ENCODE measurements around the gene SIGLEC1.

DNA sequence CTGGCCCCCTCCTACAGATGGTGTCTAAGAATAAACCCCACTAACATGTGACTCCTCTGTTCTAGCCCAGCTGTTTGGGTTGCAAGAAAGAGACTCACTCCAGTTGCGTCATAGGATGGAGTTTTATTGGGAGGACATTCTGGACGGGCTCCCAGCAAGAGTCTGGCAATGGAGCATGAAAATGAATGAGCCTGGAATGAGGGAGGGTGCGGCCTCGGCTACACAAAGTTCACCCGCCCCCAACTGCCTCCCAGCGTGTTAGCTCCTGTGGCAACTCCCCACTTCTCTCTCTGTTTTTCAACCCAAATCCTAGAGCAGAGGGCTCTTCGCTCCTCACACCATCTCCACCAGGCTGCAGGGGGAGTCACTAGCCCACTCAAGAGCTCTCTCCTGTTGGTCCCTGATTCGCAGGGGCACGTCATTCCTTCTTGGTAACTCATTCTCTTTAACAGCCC is 25.5 kb downstream of the SIGLEC1 start:
- TF ChIP-seq, protein P1, sequence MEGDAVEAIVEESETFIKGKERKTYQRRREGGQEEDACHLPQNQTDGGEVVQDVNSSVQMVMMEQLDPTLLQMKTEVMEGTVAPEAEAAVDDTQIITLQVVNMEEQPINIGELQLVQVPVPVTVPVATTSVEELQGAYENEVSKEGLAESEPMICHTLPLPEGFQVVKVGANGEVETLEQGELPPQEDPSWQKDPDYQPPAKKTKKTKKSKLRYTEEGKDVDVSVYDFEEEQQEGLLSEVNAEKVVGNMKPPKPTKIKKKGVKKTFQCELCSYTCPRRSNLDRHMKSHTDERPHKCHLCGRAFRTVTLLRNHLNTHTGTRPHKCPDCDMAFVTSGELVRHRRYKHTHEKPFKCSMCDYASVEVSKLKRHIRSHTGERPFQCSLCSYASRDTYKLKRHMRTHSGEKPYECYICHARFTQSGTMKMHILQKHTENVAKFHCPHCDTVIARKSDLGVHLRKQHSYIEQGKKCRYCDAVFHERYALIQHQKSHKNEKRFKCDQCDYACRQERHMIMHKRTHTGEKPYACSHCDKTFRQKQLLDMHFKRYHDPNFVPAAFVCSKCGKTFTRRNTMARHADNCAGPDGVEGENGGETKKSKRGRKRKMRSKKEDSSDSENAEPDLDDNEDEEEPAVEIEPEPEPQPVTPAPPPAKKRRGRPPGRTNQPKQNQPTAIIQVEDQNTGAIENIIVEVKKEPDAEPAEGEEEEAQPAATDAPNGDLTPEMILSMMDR (conservative IDR thresholded peaks at IDR 0.05; ENCODE audit: low read depth, low read length): peak; percentile 29; the same call in 1 of the 2 replicates
- TF ChIP-seq CEBPB (IDR thresholded peaks at IDR 0.05; ENCODE audit: low read depth, low read length) (peak; percentile 98), POLR2A (IDR thresholded peaks at IDR 0.05; ENCODE audit: low read depth, low read length) (no peak), BHLHE40 (IDR thresholded peaks at IDR 0.05; ENCODE audit: low read depth, low read length) (no peak), SMC3 (IDR thresholded peaks at IDR 0.05; ENCODE audit: low read depth, low read length) (no peak), MAZ (IDR thresholded peaks at IDR 0.05; ENCODE audit: borderline replicate concordance, low read depth, low read length) (peak; percentile 24; the same call in 1 of the 2 replicates), RFX5 (IDR thresholded peaks at IDR 0.05; ENCODE audit: low read depth, low read length) (no peak), RCOR1 (IDR thresholded peaks at IDR 0.05; ENCODE audit: insufficient replicate concordance, low read length) (peak; percentile 37), MXI1 (IDR thresholded peaks at IDR 0.05; ENCODE audit: borderline replicate concordance, low read depth, low read length) (peak; percentile 40; the same call in 1 of the 2 replicates), RAD21 (IDR thresholded peaks at IDR 0.05; ENCODE audit: low read length) (peak; percentile 39)
- TF ChIP-seq, protein P2, sequence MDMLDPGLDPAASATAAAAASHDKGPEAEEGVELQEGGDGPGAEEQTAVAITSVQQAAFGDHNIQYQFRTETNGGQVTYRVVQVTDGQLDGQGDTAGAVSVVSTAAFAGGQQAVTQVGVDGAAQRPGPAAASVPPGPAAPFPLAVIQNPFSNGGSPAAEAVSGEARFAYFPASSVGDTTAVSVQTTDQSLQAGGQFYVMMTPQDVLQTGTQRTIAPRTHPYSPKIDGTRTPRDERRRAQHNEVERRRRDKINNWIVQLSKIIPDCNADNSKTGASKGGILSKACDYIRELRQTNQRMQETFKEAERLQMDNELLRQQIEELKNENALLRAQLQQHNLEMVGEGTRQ (IDR thresholded peaks at IDR 0.05; ENCODE audit: low read depth, low read length): peak; percentile 64

All from IMR-90 (cell line).